Endothelial cell of umbilical vein (primary cell): ENCODE measurements around the gene ISM2. TPM values are rescaled to one million over a fixed set of nuclear protein-coding genes. Genes with fewer than 3 reads are reported as not detected.

ENCODE experiments used
- BruUV-seq: library from RNA; stranded (reverse); fragments of 400-500 nt; replicated peaks from 2 replicates; lab custom pipeline; 2021; lab: Mats Ljungman, UMichigan
- CTCF ChIA-PET: fragments of 300-600, 350-600 bp; sonication (Branson Sonifier 250); formaldehyde crosslinking; loops from one replicate; lab custom pipeline; 2021; ENCODE audit warnings: antibody characterized with exemption, inconsistent platforms; lab: Charles Lee
- POLR2A ChIA-PET: fragments of 300-600, 350-600 bp; sonication (Branson Sonifier 250); formaldehyde crosslinking; loops from one replicate; lab custom pipeline; 2021; ENCODE audit warnings: antibody characterized with exemption, inconsistent platforms; lab: Charles Lee
- DNase-seq: peaks from one replicate; pipeline ENCODE4 v3.0.0-alpha.2; 2011; ENCODE audit warnings: low read depth, low spot score
- FAIRE-seq: peaks from 2 replicates; lab custom pipeline; 2011; peaks lifted over from hg19 to GRCh38; lab: Jason Lieb, UNC
- H2AFZ ChIP-seq: 2 replicates; pipeline ENCODE4 v1.6.0; 2012; ENCODE audit warnings: low read depth, low read length, control low read depth, inconsistent platforms
- H3K27ac ChIP-seq: 2 replicates; pipeline ENCODE4 v1.5.1; 2011; ENCODE audit warnings: low read depth, mild to moderate bottlenecking, control low read depth, low read length, moderate library complexity; ENCODE audit not compliant: insufficient read depth
- H3K27me3 ChIP-seq, 2 experiments: 2 replicates each; pipeline versions ENCODE4 v1.6.0 to v1.6.1; 2011; ENCODE audit warnings: low read length in 2 of 2, mixed read lengths in 1 of 2; ENCODE audit not compliant: control insufficient read depth in 2 of 2, insufficient read depth in 2 of 2
- H3K36me3 ChIP-seq, 2 experiments: 2 replicates in 1 of 2; 3 replicates in 1 of 2; pipeline ENCODE4 v1.5.1; 2011; ENCODE audit warnings: low read length in 2 of 2, mild to moderate bottlenecking in 1 of 2, moderate library complexity in 1 of 2; ENCODE audit not compliant: control insufficient read depth in 2 of 2, insufficient read depth in 2 of 2; ENCODE audit errors: extremely low read depth in 1 of 2
- H3K4me1 ChIP-seq: 3 replicates; pipeline ENCODE4 v1.5.1; 2011; ENCODE audit warnings: mild to moderate bottlenecking, low read length; ENCODE audit not compliant: control insufficient read depth, insufficient read depth; ENCODE audit errors: extremely low read depth
- H3K4me2 ChIP-seq: 2 replicates; pipeline ENCODE4 v1.6.1; 2011; ENCODE audit warnings: low read length, control low read depth, mixed read lengths; ENCODE audit not compliant: insufficient read depth
- H3K4me3 ChIP-seq, 3 experiments: fragments of 200-600 bp in 1 of 3; sonication (generic), shearing (Covaris generic) in 1 of 3; replicated peaks in 1 of 3; 2 replicates each; pipeline ENCODE4 v1.5.1; 2011 to 2016; ENCODE audit warnings: control low read depth in 3 of 3, low read length in 3 of 3, mild to moderate bottlenecking in 2 of 3, inconsistent platforms in 1 of 3, low read depth in 1 of 3, moderate library complexity in 1 of 3; ENCODE audit not compliant: insufficient read depth in 1 of 3
- H3K79me2 ChIP-seq: 2 replicates; pipeline ENCODE4 v1.6.0; 2012; ENCODE audit warnings: low read length, inconsistent platforms; ENCODE audit not compliant: control insufficient read depth, insufficient read depth
- H3K9ac ChIP-seq: replicated peaks from 2 replicates; pipeline ENCODE3; 2011; ENCODE audit warnings: low read length, control low read depth; ENCODE audit not compliant: insufficient read depth; ENCODE audit errors: extremely low read depth
- H3K9me1 ChIP-seq: replicated peaks from 3 replicates; pipeline ENCODE4 v1.6.0; 2011; ENCODE audit warnings: mild to moderate bottlenecking, low read length; ENCODE audit not compliant: control insufficient read depth, insufficient read depth; ENCODE audit errors: extremely low read depth
- H3K9me3 ChIP-seq: replicated peaks from 2 replicates; pipeline ENCODE4 v1.5.1; 2012; ENCODE audit warnings: low read length, inconsistent platforms; ENCODE audit not compliant: control insufficient read depth, insufficient read depth
- H4K20me1 ChIP-seq: replicated peaks from 2 replicates; pipeline ENCODE3; 2011; ENCODE audit warnings: mild to moderate bottlenecking, low read length; ENCODE audit not compliant: control insufficient read depth, insufficient read depth; ENCODE audit errors: extremely low read depth
- EZH2 ChIP-seq: IDR thresholded peaks from 2 replicates; pipeline ENCODE4 v1.6.1; 2012; ENCODE audit warnings: borderline replicate concordance, low read depth, mild to moderate bottlenecking, moderate library complexity, low read length, inconsistent platforms; ENCODE audit not compliant: severe bottlenecking
- FOS ChIP-seq: IDR thresholded peaks from 2 replicates; pipeline ENCODE4 v1.6.1; 2011; ENCODE audit warnings: mild to moderate bottlenecking, low read length, moderate library complexity, borderline replicate concordance; ENCODE audit not compliant: insufficient read depth
- GATA2 ChIP-seq: IDR thresholded peaks from 2 replicates; pipeline ENCODE4 v1.7.0; 2011; ENCODE audit warnings: low read depth, mild to moderate bottlenecking, moderate library complexity, mixed read lengths, low read length; ENCODE audit not compliant: insufficient read length, insufficient read depth
- JUN ChIP-seq: IDR thresholded peaks from 2 replicates; pipeline ENCODE4 v1.6.1; 2011; ENCODE audit warnings: borderline replicate concordance, low read depth; ENCODE audit not compliant: insufficient read length, insufficient read depth
- MYC ChIP-seq: IDR thresholded peaks from one replicate; pipeline ENCODE4 v1.6.1; 2011; ENCODE audit warnings: mild to moderate bottlenecking, low read depth, low read length
- POLR2A ChIP-seq: IDR thresholded peaks from 2 replicates; pipeline ENCODE4 v1.6.1; 2012; ENCODE audit warnings: low read depth, mild to moderate bottlenecking, control low read depth, low read length
- POLR2AphosphoS5 ChIP-seq: IDR thresholded peaks from 2 replicates; pipeline ENCODE4 v1.6.1; 2012; ENCODE audit warnings: low read depth, mild to moderate bottlenecking, control low read depth, low read length, moderate library complexity; ENCODE audit not compliant: insufficient read depth
- dilution Hi-C: fragments of 300-500 bp; cut with MboI; formaldehyde crosslinking; loops from one replicate; pipeline ENCODE4 v1.15.0; 2019; ENCODE audit warnings: low sequenced_read_pairs; ENCODE audit not compliant: extremely low pct_ligation_motif_present
- intact Hi-C: fragments of 100-400 bp; cut with micrococcal nuclease; formaldehyde crosslinking; loops from one replicate; pipeline ENCODE4 v1.10.0; 2022
- polyA plus RNA-seq, 4 experiments: library from polyadenylated mRNA; depleted of rRNA in 3 of 4; stranded (reverse) in 3 of 4; unstranded in 1 of 4; fragments of >200 nt; gene quantifications; 2 replicates each; pipeline versions ENCODE4 v1.2.1 to v1.2.3, GENCODE V29; 2011 to 2012; ENCODE audit warnings: missing spikeins in 1 of 4
- total RNA-seq: library from RNA; stranded (reverse); gene quantifications from 2 replicates; pipeline ENCODE4 v1.2.3, GENCODE V29; 2021
- TF ChIP-seq, protein P1 (sequence below): IDR thresholded peaks from 2 replicates; pipeline ENCODE4 v1.6.1; 2011; ENCODE audit not compliant: insufficient read depth, insufficient read length
- TF ChIP-seq, protein P2 (sequence below), 2 donors: IDR thresholded peaks; 1 replicate in 1 of 2; 2 replicates in 1 of 2; pipeline ENCODE4 v1.5.1; 2011; ENCODE audit warnings: low read length in 2 of 2, mild to moderate bottlenecking in 2 of 2, moderate library complexity in 2 of 2, control low read depth in 1 of 2, inconsistent platforms in 1 of 2, low read depth in 1 of 2; ENCODE audit not compliant: insufficient read depth in 1 of 2; ENCODE audit errors: extremely low read depth in 1 of 2

Gene ISM2
- total and polyA plus RNA-seq, 2 donors (not counting 3 experiments of a cell fraction or from before 2014, with no cell fraction given), result not detected

DNA sequence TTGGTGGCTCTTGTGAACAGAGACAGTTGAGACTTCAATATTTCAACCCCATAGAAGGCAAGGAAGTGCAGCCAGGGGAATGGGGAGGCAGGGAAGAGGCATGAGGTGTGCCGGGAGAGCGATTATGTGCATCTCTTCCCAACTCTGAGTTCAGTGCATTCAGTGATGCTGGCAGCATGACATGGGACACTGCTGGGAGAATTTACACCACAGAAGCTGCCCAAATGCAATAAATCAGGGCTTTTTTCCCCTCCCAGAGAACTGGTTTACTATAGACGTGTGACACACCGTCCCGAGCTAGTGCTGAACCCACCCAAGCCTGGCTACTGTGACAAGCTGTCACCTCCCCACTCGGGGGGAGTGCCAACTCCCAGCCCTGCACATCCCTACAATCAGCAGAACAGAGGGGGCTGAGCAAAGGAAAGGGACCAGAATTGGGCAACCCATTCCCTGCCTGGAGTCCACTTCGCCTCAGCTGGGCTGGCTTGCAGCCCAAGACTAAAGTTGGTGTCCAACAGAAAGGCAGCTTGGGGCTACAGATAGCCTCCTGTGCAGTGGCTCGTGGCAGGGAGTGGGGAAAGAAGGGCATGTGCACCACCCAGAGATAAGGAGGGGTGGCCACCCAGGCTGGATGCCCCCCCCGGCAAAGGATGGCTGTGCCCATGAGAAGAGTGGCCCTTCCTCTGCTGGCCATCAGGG, 24.0 kb downstream of the ISM2 start:
- no peak overlapping the region for H3K9ac ChIP-seq
- no peak for TF ChIP-seq GATA2
- no peak for TF ChIP-seq JUN
- TF ChIP-seq MYC, result no peak
- no peak for TF ChIP-seq POLR2AphosphoS5
- TF ChIP-seq POLR2A, result no peak
- TF ChIP-seq, protein P1, sequence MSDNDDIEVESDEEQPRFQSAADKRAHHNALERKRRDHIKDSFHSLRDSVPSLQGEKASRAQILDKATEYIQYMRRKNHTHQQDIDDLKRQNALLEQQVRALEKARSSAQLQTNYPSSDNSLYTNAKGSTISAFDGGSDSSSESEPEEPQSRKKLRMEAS, result no peak
- TF ChIP-seq EZH2, result no peak
- TF ChIP-seq FOS, result no peak
- TF ChIP-seq, protein P2, sequence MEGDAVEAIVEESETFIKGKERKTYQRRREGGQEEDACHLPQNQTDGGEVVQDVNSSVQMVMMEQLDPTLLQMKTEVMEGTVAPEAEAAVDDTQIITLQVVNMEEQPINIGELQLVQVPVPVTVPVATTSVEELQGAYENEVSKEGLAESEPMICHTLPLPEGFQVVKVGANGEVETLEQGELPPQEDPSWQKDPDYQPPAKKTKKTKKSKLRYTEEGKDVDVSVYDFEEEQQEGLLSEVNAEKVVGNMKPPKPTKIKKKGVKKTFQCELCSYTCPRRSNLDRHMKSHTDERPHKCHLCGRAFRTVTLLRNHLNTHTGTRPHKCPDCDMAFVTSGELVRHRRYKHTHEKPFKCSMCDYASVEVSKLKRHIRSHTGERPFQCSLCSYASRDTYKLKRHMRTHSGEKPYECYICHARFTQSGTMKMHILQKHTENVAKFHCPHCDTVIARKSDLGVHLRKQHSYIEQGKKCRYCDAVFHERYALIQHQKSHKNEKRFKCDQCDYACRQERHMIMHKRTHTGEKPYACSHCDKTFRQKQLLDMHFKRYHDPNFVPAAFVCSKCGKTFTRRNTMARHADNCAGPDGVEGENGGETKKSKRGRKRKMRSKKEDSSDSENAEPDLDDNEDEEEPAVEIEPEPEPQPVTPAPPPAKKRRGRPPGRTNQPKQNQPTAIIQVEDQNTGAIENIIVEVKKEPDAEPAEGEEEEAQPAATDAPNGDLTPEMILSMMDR (IDR thresholded peaks at IDR 0.05; ENCODE audit: extremely low read depth in 1 of 2, insufficient read depth in 1 of 2, low read depth in 1 of 2, low read length in 2 of 2), result no peak
- CTCF ChIA-PET, result interaction anchor here (1.8 kb wide), 2 partner anchors 15 to 77 kb away, joined by 5 to 6 read pairs; no protein-coding TSS in a partner anchor
- H3K4me3 ChIP-seq, result no peak overlapping the region
- H4K20me1 ChIP-seq, result no peaks in the 10 kb centered on the region
- no peak overlapping the region for H3K4me2 ChIP-seq
- no peaks in the 10 kb centered on the region for H3K4me1 ChIP-seq
- no peaks in the 10 kb centered on the region for H3K79me2 ChIP-seq
- FAIRE-seq, result no peak
- peaks cover 0 to under 1% of the 10 kb centered on the region in 2 experiments for H3K36me3 ChIP-seq
- H3K27ac ChIP-seq, result no peak overlapping the region
- no peak overlapping the region for H2AFZ ChIP-seq
- intact Hi-C loops (no loop called here), dilution Hi-C loops (no loop called here)
- H3K9me3 ChIP-seq, result no peaks in the 10 kb centered on the region
- no TSS peak for BruUV-seq
- POLR2A ChIA-PET, result no interaction called here
- no peak for DNase-seq
- peaks cover 0 to 2% of the 10 kb centered on the region in 2 experiments for H3K27me3 ChIP-seq
- H3K9me1 ChIP-seq, result no peaks in the 10 kb centered on the region
